Mammary epithelial cell (primary cell): Measurements from ENCODE around the gene PSMD10.

Source experiments
- EZH2 ChIP-seq: IDR thresholded peaks from 2 replicates; pipeline ENCODE4 v1.6.1; 2012; ENCODE audit warnings: low read length, inconsistent platforms, borderline replicate concordance
- TF ChIP-seq, protein P1 (sequence below), 2 donors: IDR thresholded peaks in 1 of 2; conservative IDR thresholded peaks in 1 of 2; 2 replicates each; pipeline ENCODE4 v1.5.1; 2011 to 2012; ENCODE audit warnings: inconsistent platforms in 2 of 2, low read length in 2 of 2, mild to moderate bottlenecking in 2 of 2, control low read depth in 1 of 2, low read depth in 1 of 2; ENCODE audit not compliant: insufficient read depth in 1 of 2; ENCODE audit errors: extremely low read depth in 1 of 2

DNA sequence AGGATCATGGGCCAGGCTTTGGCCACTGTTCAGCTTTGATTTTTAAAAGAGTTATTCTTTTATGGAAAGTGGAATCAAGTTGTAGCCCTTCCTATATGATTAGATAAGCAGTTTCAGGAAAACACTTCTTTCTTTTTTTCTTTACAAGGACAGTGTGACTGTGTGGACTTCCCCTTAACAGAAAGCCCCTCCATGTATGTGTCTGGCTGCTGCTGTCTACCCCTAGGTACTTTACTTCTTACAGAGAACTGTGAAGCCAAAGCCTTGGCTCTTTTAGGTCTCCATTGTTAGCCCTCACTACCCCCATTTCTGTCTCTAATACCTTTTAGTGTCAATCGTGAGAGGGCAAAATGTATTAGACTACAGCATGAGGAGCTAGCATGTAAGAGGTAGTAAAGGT lies 27.3 kb downstream of the PSMD10 start:
- TF ChIP-seq, protein P1, sequence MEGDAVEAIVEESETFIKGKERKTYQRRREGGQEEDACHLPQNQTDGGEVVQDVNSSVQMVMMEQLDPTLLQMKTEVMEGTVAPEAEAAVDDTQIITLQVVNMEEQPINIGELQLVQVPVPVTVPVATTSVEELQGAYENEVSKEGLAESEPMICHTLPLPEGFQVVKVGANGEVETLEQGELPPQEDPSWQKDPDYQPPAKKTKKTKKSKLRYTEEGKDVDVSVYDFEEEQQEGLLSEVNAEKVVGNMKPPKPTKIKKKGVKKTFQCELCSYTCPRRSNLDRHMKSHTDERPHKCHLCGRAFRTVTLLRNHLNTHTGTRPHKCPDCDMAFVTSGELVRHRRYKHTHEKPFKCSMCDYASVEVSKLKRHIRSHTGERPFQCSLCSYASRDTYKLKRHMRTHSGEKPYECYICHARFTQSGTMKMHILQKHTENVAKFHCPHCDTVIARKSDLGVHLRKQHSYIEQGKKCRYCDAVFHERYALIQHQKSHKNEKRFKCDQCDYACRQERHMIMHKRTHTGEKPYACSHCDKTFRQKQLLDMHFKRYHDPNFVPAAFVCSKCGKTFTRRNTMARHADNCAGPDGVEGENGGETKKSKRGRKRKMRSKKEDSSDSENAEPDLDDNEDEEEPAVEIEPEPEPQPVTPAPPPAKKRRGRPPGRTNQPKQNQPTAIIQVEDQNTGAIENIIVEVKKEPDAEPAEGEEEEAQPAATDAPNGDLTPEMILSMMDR (conservative IDR thresholded peaks at IDR 0.05 in 1 of 2, IDR thresholded peaks at IDR 0.05 in 1 of 2; ENCODE audit: extremely low read depth in 1 of 2, insufficient read depth in 1 of 2, low read depth in 1 of 2, low read length in 2 of 2), result no peak
- no peak for TF ChIP-seq EZH2
